Gastrocnemius medialis (tissue), 4 donors: Measurements from ENCODE around the gene ZCCHC17.

Experiments used
- CTCF ChIP-seq, 5 experiments: fragments of 450-650 bp in 3 of 5; fragments of 200-600 bp in 2 of 5; sonication (generic) in 2 of 5; IDR thresholded peaks in 4 of 5; conservative IDR thresholded peaks in 1 of 5; 1 replicate in 4 of 5; 2 replicates in 1 of 5; pipeline ENCODE4 v1.5.1; 2016 to 2019; ENCODE audit warnings: antibody characterized with exemption in 5 of 5, mild to moderate bottlenecking in 3 of 5, moderate library complexity in 3 of 5
- POLR2A ChIP-seq, 2 donors: fragments of 450-650 bp; IDR thresholded peaks; one replicate each; pipeline ENCODE4 v1.6.1; 2017; ENCODE audit warnings: antibody characterized with exemption in 2 of 2, mild to moderate bottlenecking in 2 of 2, moderate library complexity in 2 of 2

DNA sequence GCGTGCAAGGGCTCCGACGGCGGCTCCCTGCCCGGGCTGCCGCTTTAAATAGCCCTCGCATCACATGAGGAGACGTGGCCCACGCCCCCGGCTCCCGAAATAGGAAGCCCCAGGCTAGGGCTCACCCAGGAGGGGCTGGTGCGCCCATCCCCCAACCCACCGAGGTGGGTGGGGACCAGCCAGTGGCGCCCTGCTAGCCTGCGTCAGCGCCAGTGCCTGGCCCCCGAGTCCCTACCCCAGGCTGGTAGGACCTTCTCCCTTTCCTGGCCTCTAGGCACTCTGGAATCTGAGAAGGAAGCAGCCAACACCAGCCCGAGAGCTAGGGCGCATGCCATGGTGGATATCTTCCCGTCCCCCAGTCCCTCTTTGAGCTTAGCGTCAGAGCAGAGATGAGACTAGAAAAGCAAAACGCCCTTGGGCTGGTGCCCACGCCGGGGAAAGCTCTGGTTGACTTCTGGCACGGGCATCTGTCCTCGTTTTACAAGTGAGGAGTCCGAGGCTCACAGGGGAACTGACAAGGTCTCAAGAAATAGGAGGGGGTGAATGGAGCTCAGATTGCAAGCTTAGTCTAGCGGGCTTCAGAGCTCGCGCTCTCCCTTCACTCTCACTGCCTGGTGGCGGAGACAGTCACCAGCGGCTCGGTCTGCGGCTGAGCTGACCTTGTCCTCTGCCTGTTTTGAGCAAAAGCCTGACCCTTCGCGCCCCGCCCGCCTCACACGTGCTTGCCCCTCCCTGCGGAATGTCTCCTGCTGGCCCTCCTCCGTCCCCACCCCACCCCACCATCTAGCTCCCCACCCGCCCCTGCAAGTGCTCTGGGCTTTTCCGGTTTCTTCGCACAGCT is 76.4 kb downstream of the ZCCHC17 start, which contains the start of gene FABP3:
- TF ChIP-seq CTCF (IDR thresholded peaks at IDR 0.05 in 4 of 5, conservative IDR thresholded peaks at IDR 0.05 in 1 of 5): peak in 1 of 5 experiments; percentile 25
- TF ChIP-seq POLR2A (IDR thresholded peaks at IDR 0.05): peak; percentile 65 to 79
